ENCODE results near the gene PPFIBP1.

Gene PPFIBP1

GRCh38 chr12:27542628-27543027, 18.6 kb downstream of the PPFIBP1 start:
- TF ChIP-seq GATA3 (IDR thresholded peaks at IDR 0.05; ENCODE audit: low read depth, low read length) (no peak), GATA2 (IDR thresholded peaks at IDR 0.05; ENCODE audit: low read depth, low read length) (no peak)

GRCh38 chr12:27545665-27546064, 21.7 kb downstream of the PPFIBP1 start:
- TF ChIP-seq GATA2 (IDR thresholded peaks at IDR 0.05; ENCODE audit: low read depth, low read length), result no peak
- TF ChIP-seq GATA3 (IDR thresholded peaks at IDR 0.05; ENCODE audit: low read depth, low read length), result no peak

- TF ChIP-seq GATA3 (IDR thresholded peaks at IDR 0.05; ENCODE audit: low read depth, low read length) (no peak), GATA2 (IDR thresholded peaks at IDR 0.05; ENCODE audit: low read depth, low read length) (no peak)
Observed at GRCh38 chr12:27547592-27547991, 23.6 kb downstream of the PPFIBP1 start.

GRCh38 chr12:27548301-27549199, 24.5 kb downstream of the PPFIBP1 start:
- no peak for TF ChIP-seq GATA3 (IDR thresholded peaks at IDR 0.05; ENCODE audit: low read depth, low read length)
- no peak for TF ChIP-seq GATA2 (IDR thresholded peaks at IDR 0.05; ENCODE audit: low read depth, low read length)

- TF ChIP-seq GATA3 (IDR thresholded peaks at IDR 0.05; ENCODE audit: low read depth, low read length) (no peak), GATA2 (IDR thresholded peaks at IDR 0.05; ENCODE audit: low read depth, low read length) (no peak)
Observed at GRCh38 chr12:27549236-27549800, 25.3 kb downstream of the PPFIBP1 start.

GRCh38 chr12:27549801-27550652, 26.0 kb downstream of the PPFIBP1 start:
- TF ChIP-seq GATA2 (IDR thresholded peaks at IDR 0.05; ENCODE audit: low read depth, low read length) (no peak), GATA3 (IDR thresholded peaks at IDR 0.05; ENCODE audit: low read depth, low read length) (no peak)

GRCh38 chr12:27550653-27550975, 26.6 kb downstream of the PPFIBP1 start:
- no peak for TF ChIP-seq GATA2 (IDR thresholded peaks at IDR 0.05; ENCODE audit: low read depth, low read length)
- TF ChIP-seq GATA3 (IDR thresholded peaks at IDR 0.05; ENCODE audit: low read depth, low read length), result no peak

GRCh38 chr12:27551172-27551840, 27.3 kb downstream of the PPFIBP1 start:
- no peak for TF ChIP-seq GATA3 (IDR thresholded peaks at IDR 0.05; ENCODE audit: low read depth, low read length)
- no peak for TF ChIP-seq GATA2 (IDR thresholded peaks at IDR 0.05; ENCODE audit: low read depth, low read length)

GRCh38 chr12:27552235-27552634, 28.2 kb downstream of the PPFIBP1 start:
- TF ChIP-seq GATA3 (IDR thresholded peaks at IDR 0.05; ENCODE audit: low read depth, low read length), result no peak
- no peak for TF ChIP-seq GATA2 (IDR thresholded peaks at IDR 0.05; ENCODE audit: low read depth, low read length)

- TF ChIP-seq GATA3 (IDR thresholded peaks at IDR 0.05; ENCODE audit: low read depth, low read length), result no peak
- TF ChIP-seq GATA2 (IDR thresholded peaks at IDR 0.05; ENCODE audit: low read depth, low read length), result no peak
Observed at GRCh38 chr12:27552886-27553560, 29.0 kb downstream of the PPFIBP1 start.

- no peak for TF ChIP-seq GATA3 (IDR thresholded peaks at IDR 0.05; ENCODE audit: low read depth, low read length)
- TF ChIP-seq GATA2 (IDR thresholded peaks at IDR 0.05; ENCODE audit: low read depth, low read length), result no peak
Observed at GRCh38 chr12:27553941-27554340, 29.9 kb downstream of the PPFIBP1 start.

- TF ChIP-seq GATA3 (IDR thresholded peaks at IDR 0.05; ENCODE audit: low read depth, low read length) (no peak), GATA2 (IDR thresholded peaks at IDR 0.05; ENCODE audit: low read depth, low read length) (no peak)
Observed at GRCh38 chr12:27554421-27555186, 30.6 kb downstream of the PPFIBP1 start.

GRCh38 chr12:27555361-27555760, 31.4 kb downstream of the PPFIBP1 start:
- no peak for TF ChIP-seq GATA2 (IDR thresholded peaks at IDR 0.05; ENCODE audit: low read depth, low read length)
- TF ChIP-seq GATA3 (IDR thresholded peaks at IDR 0.05; ENCODE audit: low read depth, low read length), result no peak
